Gastrocnemius medialis (tissue), 4 donors: ENCODE data around the gene HERPUD1. TPM values are rescaled to one million over a fixed set of nuclear protein-coding genes. Genes with fewer than 3 reads are reported as not detected.
A peak's percentile ranks its signal among the peaks of the same experiment; 100 is the strongest.

Source experiments
- ATAC-seq, 2 donors: fragments of 150-250 bp; one replicate each; pipeline ENCODE4 v1.9.1; 2016
- DNase-seq, 2 donors: peaks; one replicate each; pipeline ENCODE4 v3.0.0-alpha.2; 2019
- H3K27ac ChIP-seq, 4 donors: fragments of 200-600 bp; sonication (generic); 1 replicate in 1 of 4; 2 replicates in 3 of 4; pipeline ENCODE4 v1.5.1; 2016 to 2018; ENCODE audit warnings: mild to moderate bottlenecking in 2 of 4, moderate library complexity in 1 of 4
- H3K27me3 ChIP-seq, 3 donors: fragments of 200-600 bp; sonication (generic) in 2 of 3; 1 replicate in 1 of 3; 2 replicates in 2 of 3; pipeline versions ENCODE4 v1.5.1 to v1.6.0; 2016 to 2019; ENCODE audit warnings: mild to moderate bottlenecking in 1 of 3, moderate library complexity in 1 of 3
- H3K36me3 ChIP-seq, 2 donors: fragments of 200-600 bp; sonication (generic) in 1 of 2; one replicate each; pipeline ENCODE4 v1.5.1; 2017 to 2018
- H3K4me1 ChIP-seq, 2 donors: fragments of 200-600 bp; sonication (generic) in 1 of 2; one replicate each; pipeline ENCODE4 v1.5.1; 2016 to 2017; ENCODE audit warnings: mild to moderate bottlenecking in 2 of 2
- H3K4me3 ChIP-seq, 4 donors: fragments of 200-600 bp; sonication (generic) in 3 of 4; 1 replicate in 1 of 4; 2 replicates in 3 of 4; pipeline ENCODE4 v1.5.1; 2016 to 2019; ENCODE audit warnings: mild to moderate bottlenecking in 2 of 4
- H3K9me3 ChIP-seq, 3 donors: fragments of 200-600 bp; sonication (generic) in 2 of 3; 1 replicate in 1 of 3; 2 replicates in 2 of 3; pipeline ENCODE4 v1.5.1; 2016 to 2019
- POLR2A ChIP-seq, 2 donors: fragments of 450-650 bp; IDR thresholded peaks; one replicate each; pipeline ENCODE4 v1.6.1; 2017; ENCODE audit warnings: antibody characterized with exemption in 2 of 2, mild to moderate bottlenecking in 2 of 2, moderate library complexity in 2 of 2
- in situ Hi-C, 4 donors: fragments of 200-750 bp; cut with MboI; loops; one replicate each; pipeline versions ENCODE4 v1.15.0 to v1.8.0; 2017; ENCODE audit warnings: low sequenced_read_pairs in 4 of 4
- intact Hi-C: fragments of 100-400 bp; cut with DNase I; formaldehyde crosslinking; loops from one replicate; pipeline ENCODE4 v1.15.1; 2023; ENCODE audit warnings: low total_unique reads
- total RNA-seq, 4 donors: library from RNA; depleted of rRNA; stranded (reverse); fragments of >200 nt; gene quantifications; one replicate each; pipeline versions ENCODE4 v1.1.0 to v1.2.3, GENCODE V29; 2016
- TF ChIP-seq, protein P1 (sequence below), 5 experiments: fragments of 450-650 bp in 3 of 5; fragments of 200-600 bp in 2 of 5; sonication (generic) in 2 of 5; IDR thresholded peaks in 4 of 5; conservative IDR thresholded peaks in 1 of 5; 1 replicate in 4 of 5; 2 replicates in 1 of 5; pipeline ENCODE4 v1.5.1; 2016 to 2019; ENCODE audit warnings: antibody characterized with exemption in 5 of 5, mild to moderate bottlenecking in 3 of 5, moderate library complexity in 3 of 5

HERPUD1 gene
- total RNA-seq, 4 donors from 2014 or later: 110 to 281 (median 125) TPM

DNA sequence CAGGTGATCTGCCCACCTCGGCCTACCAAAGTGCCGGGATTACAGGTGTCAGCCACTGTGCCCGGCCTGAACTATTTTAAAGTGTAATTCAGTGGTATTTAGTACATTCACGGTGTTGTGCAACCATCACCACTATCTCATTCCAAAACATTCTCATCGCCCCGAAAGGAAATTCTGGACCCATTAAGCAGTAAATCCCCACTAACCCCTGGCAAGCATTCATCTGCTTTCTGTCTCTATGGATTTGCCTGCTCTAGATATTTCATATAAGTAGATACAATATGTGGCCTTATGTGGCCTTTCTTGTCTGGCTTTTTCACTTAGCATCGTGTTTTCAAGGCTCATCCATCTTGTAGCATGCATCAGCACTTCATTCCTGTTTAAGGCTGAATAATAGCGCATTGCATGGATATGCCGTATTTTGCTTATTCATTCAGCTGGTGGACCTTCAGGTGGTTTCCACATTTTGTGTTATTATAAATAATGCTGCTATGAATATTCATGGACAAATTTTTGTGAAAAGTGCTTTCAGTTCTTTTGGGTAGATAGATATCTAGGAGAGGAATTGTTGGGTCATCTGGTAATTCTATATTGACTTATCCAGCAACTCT is 8.4 kb upstream of the HERPUD1 start:
- Histone ChIP-seq H3K27me3 (no peaks in the 10 kb centered on the region), H3K27ac (no peak overlapping the region), H3K4me3 (no peak overlapping the region), H3K9me3 (no peaks in the 10 kb centered on the region), H3K4me1 (no peaks in the 10 kb centered on the region), H3K36me3 (no peaks in the 10 kb centered on the region)
- intact Hi-C loops: no loop called here
- DNase-seq: no peak
- TF ChIP-seq POLR2A (IDR thresholded peaks at IDR 0.05): no peak
- TF ChIP-seq, protein P1, sequence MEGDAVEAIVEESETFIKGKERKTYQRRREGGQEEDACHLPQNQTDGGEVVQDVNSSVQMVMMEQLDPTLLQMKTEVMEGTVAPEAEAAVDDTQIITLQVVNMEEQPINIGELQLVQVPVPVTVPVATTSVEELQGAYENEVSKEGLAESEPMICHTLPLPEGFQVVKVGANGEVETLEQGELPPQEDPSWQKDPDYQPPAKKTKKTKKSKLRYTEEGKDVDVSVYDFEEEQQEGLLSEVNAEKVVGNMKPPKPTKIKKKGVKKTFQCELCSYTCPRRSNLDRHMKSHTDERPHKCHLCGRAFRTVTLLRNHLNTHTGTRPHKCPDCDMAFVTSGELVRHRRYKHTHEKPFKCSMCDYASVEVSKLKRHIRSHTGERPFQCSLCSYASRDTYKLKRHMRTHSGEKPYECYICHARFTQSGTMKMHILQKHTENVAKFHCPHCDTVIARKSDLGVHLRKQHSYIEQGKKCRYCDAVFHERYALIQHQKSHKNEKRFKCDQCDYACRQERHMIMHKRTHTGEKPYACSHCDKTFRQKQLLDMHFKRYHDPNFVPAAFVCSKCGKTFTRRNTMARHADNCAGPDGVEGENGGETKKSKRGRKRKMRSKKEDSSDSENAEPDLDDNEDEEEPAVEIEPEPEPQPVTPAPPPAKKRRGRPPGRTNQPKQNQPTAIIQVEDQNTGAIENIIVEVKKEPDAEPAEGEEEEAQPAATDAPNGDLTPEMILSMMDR (IDR thresholded peaks at IDR 0.05 in 4 of 5, conservative IDR thresholded peaks at IDR 0.05 in 1 of 5): no peak
- in situ Hi-C loops: no loop called here
- no peak for ATAC-seq

DNA sequence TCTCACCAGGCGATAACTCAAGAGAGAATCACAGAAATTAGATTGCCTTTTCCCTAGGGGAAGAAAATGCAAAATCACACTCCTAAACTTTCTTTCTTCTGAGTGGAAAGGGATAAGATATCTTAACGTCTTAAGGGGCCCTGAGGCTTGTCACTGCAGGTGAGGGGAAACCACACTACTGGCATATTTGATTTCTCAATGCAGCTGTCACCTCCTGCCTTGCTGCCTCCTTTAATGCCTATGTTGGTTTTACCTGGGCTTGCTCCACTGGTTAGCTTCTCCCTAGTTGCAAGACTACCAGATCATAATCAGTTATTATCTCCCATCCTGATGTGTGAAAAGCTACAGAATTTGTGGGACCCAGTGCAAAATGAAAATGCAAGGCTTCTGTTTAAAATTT is 4.5 kb upstream of the HERPUD1 start:
- Histone ChIP-seq H3K4me1 (peaks cover 6 to 8% of the 10 kb centered on the region in 2 donors), H3K27ac (no peak overlapping the region), H3K36me3 (no peaks in the 10 kb centered on the region), H3K4me3 (no peak overlapping the region), H3K27me3 (no peaks in the 10 kb centered on the region), H3K9me3 (no peaks in the 10 kb centered on the region)
- intact Hi-C loops (no loop called here), in situ Hi-C loops (no loop called here)
- TF ChIP-seq, protein P1 (IDR thresholded peaks at IDR 0.05 in 4 of 5, conservative IDR thresholded peaks at IDR 0.05 in 1 of 5): no peak
- TF ChIP-seq POLR2A (IDR thresholded peaks at IDR 0.05): no peak
- DNase-seq (no peak), ATAC-seq (no peak)

DNA sequence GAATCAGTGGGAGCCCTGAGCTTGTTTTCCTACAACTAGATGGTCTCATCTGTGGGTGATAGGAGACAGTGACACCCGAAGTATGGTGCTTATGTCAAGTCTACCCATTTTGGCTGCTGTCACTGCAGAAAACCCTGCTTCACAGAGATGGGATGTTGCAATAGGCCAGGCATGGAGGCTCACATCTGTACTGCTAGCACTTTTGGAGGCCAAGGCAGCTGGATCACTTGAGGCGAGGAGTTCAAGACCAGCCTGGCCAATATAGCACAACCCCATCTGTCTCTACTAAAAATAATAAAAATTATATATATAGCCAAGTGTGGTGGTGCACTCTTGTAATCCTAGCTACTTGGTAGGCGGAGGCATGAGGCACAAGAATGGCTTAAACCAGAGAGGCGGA is 2.3 kb upstream of the HERPUD1 start:
- ATAC-seq: no peak
- Histone ChIP-seq H3K4me1 (peaks cover 16 to 21% of the 10 kb centered on the region in 2 donors), H3K36me3 (no peaks in the 10 kb centered on the region), H3K27ac (no peak overlapping the region), H3K27me3 (no peaks in the 10 kb centered on the region), H3K9me3 (no peaks in the 10 kb centered on the region), H3K4me3 (no peak overlapping the region)
- TF ChIP-seq, protein P1 (IDR thresholded peaks at IDR 0.05 in 4 of 5, conservative IDR thresholded peaks at IDR 0.05 in 1 of 5): no peak
- no peak for TF ChIP-seq POLR2A (IDR thresholded peaks at IDR 0.05)
- intact Hi-C loops (loop anchor here (2.0 to 10.0 kb wide), 6 partner anchors 58 to 517 kb away; partner anchors contain the start of genes CIAPIN1, COQ9, MT1X and NLRC5), in situ Hi-C loops (no loop called here)
- no peak for DNase-seq

DNA sequence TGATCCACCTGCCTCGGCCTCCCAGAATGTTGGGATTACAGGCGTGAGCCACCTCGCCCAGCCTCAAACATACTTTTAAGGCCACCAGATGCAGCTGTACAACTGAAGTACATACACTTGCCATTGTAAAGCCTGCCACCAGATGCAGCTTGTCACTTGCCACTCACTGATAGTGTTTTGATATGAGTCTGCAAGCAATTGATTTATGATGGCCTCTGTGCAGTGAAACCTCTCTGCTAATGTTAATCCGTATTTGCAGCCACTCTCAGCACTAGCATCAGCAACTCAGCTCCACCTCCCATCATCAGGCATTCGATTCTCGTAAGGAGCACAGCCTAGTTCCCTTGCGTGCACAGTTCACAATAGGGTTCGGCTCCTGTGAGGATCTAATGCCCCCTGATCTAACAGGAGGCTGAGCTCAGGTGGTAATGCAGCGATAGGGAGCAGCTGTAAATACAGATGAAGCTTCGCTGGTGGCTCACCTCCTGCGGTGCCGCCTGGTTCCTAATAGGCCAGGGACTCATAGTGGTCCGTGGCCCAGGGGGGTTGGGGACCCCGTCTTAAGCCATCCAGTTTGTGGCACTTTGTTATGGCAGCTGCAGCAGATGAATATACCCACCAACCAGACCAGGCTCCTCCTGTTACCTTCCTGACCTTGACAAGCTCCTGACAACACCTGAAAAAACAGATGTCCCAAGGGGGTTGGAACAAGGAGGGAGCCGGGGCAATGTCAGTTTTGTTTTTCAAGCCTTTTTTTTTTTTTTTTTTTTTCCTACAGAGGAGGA is 1.3 kb upstream of the HERPUD1 start:
- no peaks in the 10 kb centered on the region for H3K27me3 ChIP-seq
- in situ Hi-C loops (no loop called here), intact Hi-C loops (loop anchor here (2.0 to 10.0 kb wide), 6 partner anchors 57 to 516 kb away; partner anchors contain the start of genes CIAPIN1, COQ9, MT1X and NLRC5)
- H3K9me3 ChIP-seq: no peaks in the 10 kb centered on the region
- no peak overlapping the region for H3K4me3 ChIP-seq
- peaks cover 27 to 32% of the 10 kb centered on the region in 2 donors for H3K4me1 ChIP-seq
- TF ChIP-seq, protein P1 (IDR thresholded peaks at IDR 0.05 in 4 of 5, conservative IDR thresholded peaks at IDR 0.05 in 1 of 5): no peak
- no peak for TF ChIP-seq POLR2A (IDR thresholded peaks at IDR 0.05)
- no peak for ATAC-seq
- peaks cover 0 to 6% of the 10 kb centered on the region in 2 donors for H3K36me3 ChIP-seq
- no peak for DNase-seq
- H3K27ac ChIP-seq: peak overlapping the region; percentile 96 to 100 (median 98)
